Stimulated activated CD8-positive, alpha-beta memory T cell treated with anti-CD3 and anti-CD28 coated beads, Interleukin-4, amount 100 ng/mL, for 4 hours (primary cell): ENCODE measurements around the gene CNNM3.
"Not testable (repeated sequence)": the region's sequence is repeated elsewhere in the genome, so short reads cannot be mapped to it uniquely, and the experiment has no call there.

ENCODE experiments used
- DNase-seq, 2 donors: peaks; one replicate each; pipeline ENCODE4 v3.0.0-alpha.2; 2020; ENCODE audit warnings: low read depth in 2 of 2, low spot score in 1 of 2

Gene CNNM3

DNA sequence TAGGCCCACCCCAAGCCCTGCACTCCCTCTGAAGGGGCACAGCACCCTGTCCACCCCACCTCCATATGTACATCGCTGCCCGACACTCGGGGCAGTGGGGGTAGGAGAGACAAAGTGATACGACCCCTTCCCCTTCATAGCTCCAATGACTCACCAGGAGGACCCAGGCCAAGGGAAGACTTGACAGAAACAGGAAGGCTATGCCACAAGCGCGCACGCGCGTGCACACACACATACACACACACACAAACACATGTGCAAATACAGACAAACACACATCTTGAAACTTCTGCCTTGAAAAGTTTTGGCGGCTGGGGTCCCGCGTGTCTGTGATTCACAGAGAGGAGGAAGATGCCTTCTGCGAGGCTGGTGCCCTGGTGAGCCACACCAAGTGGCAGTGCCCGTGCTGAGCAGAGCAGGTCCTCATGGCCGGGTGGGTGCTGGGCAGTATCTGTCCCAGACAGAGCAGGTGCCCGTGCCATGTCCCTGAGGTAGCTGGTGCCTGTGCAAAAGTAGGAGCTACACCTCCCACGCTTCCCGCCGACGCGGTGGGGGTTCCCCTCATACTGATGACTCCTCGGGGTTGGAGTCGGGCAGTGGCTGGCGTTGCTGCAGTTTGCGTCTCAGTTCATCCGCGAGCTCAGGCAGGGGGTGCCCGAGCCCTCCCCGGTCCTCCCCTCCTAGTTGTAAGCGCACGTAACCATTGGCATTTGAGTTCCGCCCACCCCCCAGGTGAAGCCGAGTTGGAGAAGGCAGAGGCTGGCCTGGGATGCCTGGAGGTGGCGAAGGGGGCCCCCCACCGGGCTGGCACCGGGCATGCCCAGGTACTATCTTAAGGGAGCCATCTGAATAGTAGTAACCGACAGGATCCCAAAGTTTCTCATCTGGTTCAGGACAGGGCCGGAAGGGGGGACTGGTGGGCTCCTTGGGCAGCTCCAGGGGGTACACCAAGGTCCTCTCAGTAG lies 44.3 kb downstream of the CNNM3 start:
- no peak for DNase-seq

DNA sequence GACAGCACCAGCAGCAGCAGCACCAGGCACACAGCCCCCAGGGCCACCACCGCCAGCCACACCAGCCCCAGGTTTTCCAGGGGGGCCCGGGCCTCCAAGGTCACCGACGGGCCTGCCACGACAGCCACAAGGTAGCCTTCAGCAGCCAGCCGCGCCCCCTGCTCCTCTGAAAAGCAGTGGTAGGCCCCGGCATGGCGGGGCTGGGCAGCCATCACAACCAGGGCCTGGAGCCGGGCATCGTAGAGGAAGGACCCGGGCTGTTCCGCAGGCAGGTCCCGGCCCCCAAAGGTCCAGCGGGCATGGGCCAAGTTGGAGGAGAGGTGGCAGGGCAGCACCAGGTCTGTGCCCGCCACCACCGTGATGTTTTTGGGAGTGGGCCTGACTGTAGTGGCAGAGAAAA lies 45.0 kb downstream of the CNNM3 start:
- no peak for DNase-seq

DNA sequence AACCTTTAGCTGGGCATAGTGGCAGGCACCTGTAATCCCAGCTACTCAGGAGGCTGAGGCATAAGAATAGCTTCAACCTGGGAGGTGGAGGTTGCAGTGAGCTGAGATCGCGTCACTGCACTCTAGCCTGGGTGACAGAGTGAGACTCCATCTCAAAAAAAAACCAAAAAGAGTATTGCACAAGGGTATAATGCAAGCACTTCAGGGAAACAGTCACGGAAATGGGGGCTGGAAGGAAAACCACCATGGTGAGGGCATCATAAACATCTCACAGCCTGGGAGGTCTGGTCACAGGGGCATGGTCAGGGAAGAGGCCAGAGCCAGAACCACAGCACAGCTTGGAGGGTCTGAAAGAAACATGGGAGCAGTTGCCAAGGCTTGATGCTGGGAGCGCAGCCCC lies 47.0 kb downstream of the CNNM3 start:
- DNase-seq = not testable (repeated sequence)

DNA sequence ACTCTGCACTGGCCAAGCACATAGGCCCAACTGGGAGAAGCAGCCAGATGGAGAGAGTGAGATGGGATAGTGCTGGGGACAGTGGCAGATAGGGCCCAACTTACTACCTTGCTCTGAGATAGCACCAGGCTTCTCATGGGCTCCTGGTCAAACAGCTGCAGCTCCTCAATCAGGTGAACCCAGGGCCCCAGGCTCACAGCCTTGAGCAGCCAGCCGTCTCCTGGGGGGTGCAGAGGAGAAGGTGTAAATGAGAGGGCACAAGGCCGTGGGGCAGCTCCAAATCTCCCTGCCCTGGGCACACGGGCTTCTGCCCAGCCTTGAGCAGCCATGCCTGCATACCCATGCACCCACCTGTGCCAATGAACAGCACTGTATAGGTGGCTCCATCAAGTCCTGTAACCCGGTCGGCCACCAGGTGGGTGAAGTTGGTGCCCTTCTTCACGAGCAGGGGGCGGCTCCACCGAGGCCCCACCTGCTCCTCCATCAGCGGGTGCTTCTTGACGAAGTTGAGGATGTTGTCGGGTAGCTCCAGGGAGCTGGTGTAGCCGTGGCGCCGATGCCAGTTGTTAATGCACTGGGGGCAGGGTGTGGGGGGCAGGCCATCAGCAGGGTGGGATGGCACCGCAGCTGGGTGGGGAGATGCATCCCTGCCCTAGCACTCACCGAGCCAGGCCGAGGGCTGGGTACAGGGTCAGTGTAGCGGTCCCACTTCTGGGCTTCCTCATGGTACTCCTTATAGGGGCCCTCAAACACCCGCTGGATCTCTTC lies 47.7 kb downstream of the CNNM3 start:
- no peak for DNase-seq

DNA sequence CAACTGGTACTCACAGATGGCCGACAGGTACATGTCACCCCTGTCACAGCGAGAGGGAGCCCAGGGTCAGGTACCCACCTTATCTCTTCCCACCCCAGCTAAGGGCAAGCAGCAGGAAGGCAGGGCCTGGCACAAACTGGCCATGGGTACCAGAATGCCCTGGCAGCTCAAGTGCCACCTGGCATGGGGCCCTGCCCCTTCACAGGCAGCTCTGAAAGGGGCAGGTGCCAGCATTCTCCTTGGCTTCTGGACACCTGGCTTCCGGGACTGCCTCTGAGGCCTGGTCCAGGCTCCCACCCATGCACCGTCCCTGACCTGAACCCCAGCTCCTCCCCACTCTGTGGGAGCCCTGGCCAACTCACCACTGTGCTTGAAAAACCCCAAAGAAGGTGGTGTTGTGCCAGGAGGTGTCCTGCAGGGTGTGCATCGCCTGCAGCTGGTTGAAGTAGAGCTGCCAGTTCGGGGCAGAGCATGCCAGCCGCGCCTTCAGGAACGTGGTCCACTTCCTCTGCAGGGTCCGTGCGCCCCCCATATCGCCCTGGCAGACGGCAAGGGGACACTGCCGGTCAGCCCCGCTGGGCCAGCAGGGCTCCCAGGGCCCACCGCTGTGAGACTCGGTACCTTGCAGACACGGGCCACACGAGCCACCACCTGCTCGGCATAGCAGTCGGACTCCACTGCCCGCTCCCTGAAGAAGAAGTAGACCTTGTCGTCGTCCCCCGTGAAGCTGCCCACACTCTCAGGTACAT lies 48.4 kb downstream of the CNNM3 start:
- DNase-seq = no peak

DNA sequence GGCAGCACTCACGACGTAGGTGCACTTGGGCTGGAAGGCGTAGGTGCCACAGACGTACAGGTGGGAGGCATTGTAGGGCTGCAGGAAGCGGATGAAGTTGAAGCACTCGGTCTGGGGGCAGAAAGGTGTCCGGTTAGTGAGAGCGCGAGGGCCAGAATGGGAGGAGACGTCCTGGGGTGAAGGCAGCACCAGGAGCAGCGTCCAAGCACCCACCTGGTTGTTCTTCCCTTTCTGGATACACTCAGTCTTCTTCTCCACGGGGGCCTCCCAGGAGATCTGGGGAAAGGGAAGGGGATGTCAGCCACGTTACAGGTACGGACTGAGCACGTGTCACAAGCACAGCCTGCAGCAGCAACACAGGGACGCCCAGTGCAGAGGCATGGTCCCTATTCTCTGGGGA lies 49.6 kb downstream of the CNNM3 start:
- DNase-seq = no peak

DNA sequence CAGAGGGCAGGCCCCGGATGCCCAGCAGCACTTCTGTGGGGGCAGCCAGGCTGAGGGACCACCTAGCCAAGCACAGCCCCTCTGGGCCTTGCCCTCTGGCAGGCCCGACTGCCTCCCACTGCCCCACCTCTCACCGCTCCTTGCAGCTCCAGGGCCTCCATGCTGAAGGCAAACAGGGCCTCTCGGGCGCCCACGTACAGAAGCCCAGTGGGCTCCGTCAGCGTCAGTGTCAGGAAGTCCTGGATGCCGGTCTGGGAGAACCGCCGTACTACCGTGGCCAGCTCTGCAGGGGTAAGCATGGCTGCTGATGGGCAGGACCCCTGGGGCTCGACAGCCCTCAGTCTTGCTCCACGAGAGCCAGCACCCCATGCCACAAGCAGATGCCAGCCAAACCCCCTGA lies 50.1 kb downstream of the CNNM3 start:
- no peak for DNase-seq

DNA sequence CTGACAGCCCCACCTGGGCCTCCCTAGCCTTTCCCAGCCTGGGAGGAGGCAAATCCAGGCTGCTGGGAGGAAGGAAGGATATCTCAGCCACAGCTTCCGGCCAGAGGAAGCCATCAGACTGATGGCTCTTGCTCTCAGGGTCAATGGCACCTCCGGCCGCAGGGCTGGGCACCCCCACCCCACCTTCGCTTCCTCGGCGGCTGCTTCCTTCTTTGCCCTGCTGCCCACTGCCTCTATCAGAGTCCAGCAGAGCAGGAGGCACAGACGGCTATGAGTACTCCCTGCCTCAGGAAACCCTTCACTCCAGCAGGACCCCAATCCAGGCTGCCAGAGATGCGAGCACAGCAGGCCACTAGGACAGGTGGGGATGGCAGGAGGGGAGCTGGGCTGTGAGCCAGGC lies 50.5 kb downstream of the CNNM3 start:
- no peak for DNase-seq

DNA sequence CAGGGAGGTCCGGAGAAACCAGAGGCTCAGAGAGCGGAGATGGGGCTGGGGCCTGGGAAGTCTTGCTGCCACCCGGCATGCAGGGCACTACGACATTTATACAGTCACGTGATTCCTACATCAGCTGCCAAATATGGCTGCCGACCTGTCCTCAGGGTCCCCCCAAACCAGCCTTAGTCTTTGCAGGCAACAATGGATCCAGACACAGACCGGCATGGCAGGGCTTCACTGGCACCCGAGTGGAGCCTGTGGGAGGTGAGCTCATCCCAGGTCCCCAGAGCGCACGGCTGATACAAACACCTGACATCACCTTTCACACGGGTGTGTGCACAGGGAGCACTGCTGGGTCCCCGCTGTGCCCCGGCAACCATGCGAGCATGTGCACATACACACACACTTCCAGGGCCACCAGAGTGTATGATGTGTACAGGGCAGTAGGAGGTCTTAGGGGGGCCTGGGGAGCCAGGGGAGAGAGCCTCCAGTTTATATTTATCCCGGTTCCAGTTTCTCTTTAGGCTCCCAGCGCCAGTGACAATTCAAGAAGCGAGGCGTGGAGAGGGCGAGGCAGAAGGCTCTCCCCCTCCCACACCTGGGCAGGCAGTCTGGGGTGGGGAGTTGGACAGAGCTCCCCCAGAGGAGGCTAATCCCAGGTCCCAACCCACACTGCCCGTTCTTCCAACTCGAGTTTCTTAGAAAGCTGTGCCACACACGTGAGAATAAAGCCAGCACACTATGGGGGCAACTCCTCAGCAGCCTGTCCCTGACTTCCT lies 51.1 kb downstream of the CNNM3 start:
- no peak for DNase-seq

DNA sequence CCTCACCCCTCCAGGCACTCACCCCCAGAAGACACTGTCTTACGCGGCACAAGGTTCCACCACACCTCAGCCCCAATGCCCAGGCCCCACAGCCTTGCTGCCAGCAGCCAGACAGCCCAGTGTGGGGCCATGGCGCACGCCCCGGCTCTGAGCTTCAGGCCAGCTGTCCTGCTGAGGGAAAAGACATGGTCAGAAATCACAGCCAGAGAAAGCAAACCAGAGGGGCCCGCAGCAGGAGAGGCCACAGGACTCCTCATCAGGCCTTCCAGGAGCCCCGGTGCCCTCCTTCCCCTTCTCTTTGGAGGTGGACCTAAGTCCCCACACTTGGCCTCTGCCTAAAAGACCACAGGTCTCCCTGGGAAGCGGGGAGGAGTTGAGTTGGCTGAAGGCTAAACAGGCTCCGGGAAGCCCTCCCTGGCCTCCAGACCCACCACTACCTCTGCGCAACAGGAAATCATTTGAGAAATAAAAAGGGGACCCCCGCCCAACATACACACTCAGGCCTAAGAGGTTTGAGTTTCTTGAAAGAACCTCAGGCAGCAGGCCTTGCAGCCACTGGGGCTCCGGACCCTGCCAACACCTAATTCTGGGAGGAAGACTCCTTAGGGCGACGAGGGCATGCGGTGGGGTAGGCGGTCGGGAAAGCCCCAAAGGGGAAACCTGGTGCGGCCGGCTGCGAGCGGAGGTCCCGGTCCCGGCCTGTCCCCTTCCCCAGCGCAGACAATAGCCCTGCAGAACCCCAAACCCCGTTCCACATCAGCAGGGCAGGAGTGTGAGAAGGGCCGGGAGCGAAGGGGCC lies 51.9 kb downstream of the CNNM3 start:
- no peak for DNase-seq

DNA sequence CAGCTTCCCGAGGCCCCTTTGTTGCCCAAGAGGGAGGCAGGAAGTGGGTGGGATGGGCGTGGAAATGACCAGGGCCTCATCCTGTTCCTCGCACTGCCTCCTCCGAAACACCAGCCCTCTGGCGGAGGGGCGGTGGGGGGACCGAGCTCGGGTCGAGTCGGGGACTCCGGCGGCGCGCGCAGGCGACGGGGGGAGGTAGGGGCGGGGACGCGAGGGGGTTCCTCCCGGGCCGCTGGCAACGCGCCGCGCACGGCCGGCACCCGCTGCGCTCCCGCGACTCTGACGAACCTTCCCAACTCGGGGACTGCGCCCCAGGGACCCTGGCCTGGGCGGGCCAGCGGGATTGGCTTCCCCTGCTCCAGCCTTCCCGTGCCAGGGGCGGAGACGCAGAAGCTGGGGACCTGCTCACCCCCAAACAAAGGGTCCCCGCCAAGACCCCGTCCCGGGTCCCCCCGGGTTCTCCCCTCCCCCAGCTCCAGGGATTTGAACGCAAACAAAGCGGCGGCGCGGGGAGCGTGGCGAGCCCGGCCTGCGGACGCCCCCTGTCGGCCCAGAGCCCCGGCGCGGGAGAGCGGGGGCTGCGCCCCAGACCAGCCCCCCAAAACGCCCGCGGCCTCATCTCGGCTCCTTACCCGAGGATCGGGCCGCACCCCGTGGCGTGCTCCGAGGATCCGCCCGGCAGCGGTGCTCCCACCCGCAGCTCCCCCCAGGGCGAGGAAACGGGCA lies 52.6 kb downstream of the CNNM3 start:
- no peak for DNase-seq

DNA sequence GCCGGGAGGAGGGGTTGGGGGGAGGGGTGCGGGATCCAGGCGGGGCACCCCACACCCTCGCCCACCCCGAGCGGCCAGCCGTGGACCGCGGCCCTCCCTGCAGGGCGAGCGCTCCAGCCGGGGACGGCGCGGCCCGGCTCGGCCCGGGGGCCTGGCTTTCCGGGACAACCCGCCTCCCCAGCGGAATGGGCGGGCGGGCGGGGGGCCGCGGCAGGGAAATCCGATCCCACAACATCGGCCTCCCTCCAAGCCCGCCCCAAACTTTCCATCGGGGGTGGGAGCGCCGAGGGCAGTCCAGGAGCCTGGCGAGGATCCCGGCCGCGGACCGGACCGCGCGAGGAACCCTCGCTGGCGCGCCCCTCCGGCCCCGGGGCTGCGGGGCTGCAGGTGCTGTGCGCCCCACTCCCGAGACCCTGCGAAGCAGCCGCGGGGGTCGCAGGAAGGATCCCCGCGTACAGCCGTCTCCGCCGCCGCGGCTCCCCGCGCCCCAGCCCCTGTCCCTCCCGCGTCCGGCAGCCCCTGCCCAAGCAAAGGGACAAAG lies 53.3 kb downstream of the CNNM3 start:
- DNase-seq = no peak

DNA sequence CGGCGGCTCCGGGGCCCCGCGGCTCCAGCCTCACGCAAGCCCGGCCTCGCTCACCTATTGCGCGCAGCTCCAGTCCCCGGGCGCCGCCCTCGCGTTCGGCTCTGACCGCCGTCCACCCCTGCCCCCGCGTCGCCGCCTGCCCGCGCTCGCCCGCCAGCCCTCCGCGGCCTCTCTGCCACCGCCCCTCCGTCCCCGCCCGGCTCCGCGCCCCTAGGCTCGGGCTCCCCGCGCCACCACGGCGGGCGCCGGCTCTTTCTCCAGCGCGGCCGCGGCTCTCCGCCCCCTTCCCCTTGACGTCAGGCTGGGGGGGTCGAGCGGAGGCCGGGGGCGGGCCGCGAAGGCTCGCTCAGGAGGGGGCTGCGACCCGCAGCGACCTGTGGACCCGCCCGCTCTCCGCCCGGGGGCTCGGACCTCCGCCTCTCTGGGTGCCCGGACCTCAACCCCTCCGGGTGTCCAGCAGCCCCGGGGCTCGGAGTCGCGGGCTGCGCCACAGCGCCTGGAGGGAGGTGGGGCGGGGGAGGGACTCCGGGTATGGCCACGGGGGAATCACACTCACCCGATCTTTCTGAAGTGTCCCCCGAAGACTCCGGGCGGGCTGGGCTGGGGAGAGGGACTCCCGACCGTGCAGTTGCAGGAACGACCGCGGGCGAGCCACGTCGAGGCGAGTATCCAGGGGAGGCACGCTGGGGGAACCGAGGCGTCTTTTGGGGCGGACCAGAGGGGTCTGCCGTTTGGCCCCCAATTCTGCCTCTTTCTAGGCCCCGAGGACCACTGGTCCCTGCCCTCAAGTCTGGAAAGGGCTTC lies 54.0 kb downstream of the CNNM3 start, which contains the start of gene SEMA4C:
SEMA4C (minus strand) TSS at position 259 of the 804 bp plus-strand sequence. CDS start 2,194 bp downstream, outside the sequence.
- no peak for DNase-seq

DNA sequence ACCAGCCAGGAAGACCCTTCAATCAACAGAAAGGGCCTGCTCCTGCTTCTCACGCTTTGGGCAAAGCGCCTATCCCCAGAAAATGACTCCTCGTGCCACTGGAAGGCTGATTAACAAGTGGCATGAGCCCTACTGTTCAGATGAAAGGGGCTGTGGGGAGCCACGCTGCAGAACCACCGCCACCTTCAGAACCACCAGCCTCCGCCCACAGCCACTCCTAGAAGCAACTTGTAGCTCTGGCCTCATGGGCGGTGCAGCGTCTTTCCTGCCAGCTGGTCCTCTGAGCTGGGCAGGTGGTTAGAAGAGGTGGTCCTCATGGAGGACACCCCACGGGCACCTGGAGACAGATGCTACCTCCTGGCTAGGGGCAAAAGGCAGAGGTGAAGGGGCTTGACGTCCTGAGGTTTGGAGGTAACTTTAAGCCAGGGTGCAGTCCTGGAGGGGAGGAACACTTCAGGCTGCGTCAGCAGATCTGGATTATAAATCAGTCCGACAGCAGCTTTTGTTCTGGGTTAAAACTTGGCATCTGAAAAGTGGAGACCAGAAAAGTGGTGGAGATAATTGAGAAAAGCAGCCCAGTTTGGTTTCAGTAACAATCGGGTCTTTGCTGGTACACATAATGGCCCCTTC lies 54.7 kb downstream of the CNNM3 start:
- peak in 1 of 2 donors; percentile 50 for DNase-seq

DNA sequence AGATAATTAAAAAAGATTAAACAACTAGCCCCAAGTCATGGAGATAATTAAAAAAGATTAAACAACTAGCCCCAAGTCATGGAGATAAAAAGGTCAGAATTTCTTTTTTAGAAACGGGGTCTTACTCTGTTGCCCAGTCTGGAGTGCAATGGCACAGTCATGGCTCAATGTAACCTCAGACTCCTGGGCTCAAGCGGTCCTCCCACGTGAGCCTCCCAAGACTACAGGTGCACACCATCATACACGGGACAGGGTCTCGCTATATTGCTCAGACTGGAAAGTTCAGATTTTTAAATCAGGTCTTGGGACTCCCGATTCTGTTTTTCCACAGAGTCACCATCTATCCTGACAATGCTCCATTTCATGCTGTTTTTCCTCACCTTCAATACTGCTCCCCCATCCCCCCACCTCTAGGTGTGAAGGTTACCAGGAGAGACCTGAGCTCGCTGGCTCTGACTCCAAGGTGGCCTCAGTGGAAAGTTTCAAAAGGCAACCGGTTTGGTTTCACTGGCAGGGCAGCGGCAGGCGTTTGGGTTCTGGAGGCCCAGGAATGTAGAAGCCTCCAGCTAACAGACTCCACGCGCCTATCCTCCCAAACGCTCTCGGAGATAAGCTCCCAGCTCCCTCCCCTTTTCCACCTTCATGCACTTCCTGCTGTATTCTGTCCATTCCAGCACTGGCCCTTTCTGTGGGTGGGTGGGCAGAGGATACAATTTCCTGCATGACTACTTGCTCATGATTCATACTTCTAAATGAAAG lies 56.7 kb downstream of the CNNM3 start:
- DNase-seq = no peak

DNA sequence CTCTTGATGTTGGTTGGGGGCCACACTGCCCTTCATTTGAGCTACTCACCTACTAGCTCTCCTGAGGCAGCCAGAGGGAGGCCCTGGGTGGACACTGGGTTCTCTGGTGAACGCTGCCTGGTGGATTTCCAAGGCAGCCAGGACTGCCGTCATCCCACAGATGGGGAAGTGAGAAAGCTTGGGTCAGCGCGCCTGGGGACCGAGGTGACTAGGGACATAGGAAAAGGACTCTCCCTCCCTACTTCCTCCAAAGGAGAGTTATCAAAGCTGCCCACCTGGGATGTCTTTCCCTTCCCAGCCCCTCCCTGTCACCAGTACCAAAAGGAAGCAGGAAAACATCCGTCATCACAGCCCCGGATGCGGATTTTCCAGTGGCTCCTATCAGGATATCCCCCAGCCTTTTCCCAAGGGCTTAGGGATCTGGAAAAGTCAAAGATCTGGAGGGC lies 57.6 kb downstream of the CNNM3 start:
- DNase-seq = no peak
